HFF-Myc (cell line): ENCODE data around the gene MAP2K3.

Experiments
- DNase-seq: peaks from one replicate; pipeline ENCODE4 v3.0.0-alpha.2; 2011; ENCODE audit warnings: low read depth; ENCODE audit errors: extremely low read depth
- H3K4me3 ChIP-seq: replicated peaks from 2 replicates; pipeline ENCODE4 v1.5.1; 2011; ENCODE audit warnings: low read depth, mild to moderate bottlenecking, control low read depth, low read length
- TF ChIP-seq, protein P1 (sequence below): IDR thresholded peaks from 2 replicates; pipeline ENCODE4 v1.5.1; 2012; ENCODE audit warnings: mild to moderate bottlenecking, low read depth, low read length, control low read depth; ENCODE audit errors: missing control alignments

Gene MAP2K3

DNA sequence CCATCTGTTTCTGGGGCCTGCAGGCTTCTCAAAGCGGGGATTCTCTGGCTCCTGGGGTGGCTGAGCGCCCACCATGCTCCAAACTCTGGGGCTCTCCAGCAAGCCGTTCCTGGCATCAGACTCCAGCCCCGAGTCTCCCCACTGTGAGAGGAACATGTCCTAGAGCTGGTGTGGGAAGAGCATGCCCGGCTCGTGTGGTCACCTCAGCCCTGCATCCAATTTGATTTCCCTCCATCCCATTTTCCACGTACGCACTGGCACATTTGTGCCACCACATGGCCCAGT, 68.4 kb downstream of the MAP2K3 start:
- no peak overlapping the region for H3K4me3 ChIP-seq
- no peak for DNase-seq
- TF ChIP-seq, protein P1, sequence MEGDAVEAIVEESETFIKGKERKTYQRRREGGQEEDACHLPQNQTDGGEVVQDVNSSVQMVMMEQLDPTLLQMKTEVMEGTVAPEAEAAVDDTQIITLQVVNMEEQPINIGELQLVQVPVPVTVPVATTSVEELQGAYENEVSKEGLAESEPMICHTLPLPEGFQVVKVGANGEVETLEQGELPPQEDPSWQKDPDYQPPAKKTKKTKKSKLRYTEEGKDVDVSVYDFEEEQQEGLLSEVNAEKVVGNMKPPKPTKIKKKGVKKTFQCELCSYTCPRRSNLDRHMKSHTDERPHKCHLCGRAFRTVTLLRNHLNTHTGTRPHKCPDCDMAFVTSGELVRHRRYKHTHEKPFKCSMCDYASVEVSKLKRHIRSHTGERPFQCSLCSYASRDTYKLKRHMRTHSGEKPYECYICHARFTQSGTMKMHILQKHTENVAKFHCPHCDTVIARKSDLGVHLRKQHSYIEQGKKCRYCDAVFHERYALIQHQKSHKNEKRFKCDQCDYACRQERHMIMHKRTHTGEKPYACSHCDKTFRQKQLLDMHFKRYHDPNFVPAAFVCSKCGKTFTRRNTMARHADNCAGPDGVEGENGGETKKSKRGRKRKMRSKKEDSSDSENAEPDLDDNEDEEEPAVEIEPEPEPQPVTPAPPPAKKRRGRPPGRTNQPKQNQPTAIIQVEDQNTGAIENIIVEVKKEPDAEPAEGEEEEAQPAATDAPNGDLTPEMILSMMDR = no peak

DNA sequence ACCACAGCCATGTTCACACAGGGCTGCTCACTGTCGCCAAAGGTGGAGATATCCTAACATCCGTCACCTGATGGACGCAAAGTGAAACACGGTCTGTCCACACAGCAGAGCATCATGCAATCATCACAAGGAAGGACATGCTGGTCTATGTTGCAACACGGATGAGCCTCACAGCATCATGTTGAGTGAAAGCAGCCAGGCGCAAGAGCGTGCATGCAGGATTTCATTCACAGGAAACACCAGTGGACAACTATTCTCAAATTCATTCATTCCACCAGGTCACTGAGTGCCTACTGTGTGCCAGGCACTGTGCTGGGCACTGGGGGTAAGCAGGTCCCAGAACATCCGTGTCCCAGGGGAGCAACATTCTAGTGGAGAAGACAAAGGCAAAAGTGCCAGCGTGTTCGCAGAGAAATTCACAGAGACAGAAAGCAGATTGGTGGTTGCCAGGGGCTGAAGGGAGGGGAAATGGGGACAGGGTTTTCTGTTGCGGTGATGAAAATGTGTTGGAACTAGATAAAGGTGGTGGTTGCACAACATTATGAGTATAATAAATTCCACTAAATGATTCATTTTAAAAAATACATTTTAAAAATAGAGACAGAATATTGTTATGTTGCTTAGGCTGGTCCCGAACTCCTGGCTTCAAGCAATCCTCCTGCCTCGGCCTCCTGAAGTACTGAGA, 69.0 kb downstream of the MAP2K3 start:
- no peak overlapping the region for H3K4me3 ChIP-seq
- TF ChIP-seq, protein P1 = no peak
- no peak for DNase-seq

DNA sequence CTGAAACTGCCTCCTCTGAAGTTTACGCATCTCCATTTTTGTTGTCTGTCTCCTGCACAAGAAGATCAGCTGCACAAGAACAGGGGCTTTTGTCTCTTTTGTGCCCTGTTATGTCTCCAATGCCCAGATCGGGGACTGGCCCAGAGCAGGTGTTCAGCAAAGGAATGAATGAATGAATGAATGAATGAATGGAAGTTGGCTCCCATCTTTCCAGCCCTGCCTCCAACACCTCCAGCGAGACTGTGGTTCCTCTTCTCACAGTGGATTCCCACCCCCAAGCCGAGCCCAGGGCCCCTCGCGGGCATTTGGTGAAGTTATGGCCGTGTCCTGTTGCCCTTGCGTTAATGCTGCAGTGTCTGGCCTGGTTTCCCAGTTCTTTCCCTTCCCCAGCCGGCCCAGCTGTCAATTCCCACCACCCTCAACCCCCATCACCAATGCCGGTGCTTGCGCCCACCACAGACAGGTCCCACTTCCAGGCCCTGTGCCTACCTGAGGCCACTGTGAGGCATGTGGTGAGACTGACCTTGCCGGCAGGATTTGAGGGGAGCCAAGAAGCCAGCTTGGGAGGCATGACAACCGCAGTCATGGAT, 70.4 kb downstream of the MAP2K3 start:
- TF ChIP-seq, protein P1 = no peak
- H3K4me3 ChIP-seq = no peak overlapping the region
- no peak for DNase-seq

DNA sequence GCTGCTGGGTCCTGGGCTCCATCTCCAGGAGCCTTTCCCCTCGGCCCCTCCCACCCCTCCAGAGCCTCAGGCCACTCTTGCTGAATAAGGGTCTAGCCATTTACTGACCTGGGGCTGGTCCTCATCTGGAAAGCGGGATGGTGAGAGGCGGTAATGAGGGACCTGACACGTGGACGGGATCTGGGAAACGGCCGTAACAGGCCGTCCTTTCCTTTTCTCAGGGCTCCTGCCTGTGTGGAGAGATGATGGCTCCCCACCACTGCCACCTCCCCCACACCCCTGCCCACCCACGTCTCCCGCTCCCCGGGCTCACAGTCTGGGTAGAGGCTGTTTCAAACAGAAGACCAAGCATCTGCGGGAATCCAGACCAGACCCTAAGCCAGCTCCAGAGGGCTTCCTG, 71.1 kb downstream of the MAP2K3 start:
- no peak overlapping the region for H3K4me3 ChIP-seq
- TF ChIP-seq, protein P1 = no peak
- DNase-seq = no peak

DNA sequence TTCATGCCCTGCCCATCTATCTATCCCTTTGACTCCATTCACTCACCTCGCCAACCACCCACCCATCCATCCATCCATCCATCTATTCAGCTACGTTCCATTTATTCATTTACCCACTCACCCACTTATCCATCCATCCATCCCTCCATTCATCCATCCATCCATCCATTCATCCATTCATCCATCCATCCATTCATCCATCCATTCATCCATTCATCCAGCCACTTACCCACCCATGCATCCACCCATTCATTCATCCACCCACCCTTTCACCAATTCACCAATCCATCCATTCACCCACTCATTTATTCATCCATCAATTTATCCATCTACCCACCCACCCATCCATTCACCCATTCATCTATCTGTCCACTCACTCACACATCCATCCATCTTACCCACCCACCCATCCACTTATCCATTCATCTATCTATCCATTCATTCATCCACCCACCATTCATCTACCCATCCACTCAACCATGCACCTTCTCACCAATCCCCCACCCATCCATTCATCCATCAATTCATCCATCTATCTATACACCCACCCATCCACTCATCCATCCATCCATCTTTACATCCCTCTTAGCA, 72.1 kb downstream of the MAP2K3 start:
- DNase-seq = no peak
- H3K4me3 ChIP-seq = no peak overlapping the region
- TF ChIP-seq, protein P1 = no peak

DNA sequence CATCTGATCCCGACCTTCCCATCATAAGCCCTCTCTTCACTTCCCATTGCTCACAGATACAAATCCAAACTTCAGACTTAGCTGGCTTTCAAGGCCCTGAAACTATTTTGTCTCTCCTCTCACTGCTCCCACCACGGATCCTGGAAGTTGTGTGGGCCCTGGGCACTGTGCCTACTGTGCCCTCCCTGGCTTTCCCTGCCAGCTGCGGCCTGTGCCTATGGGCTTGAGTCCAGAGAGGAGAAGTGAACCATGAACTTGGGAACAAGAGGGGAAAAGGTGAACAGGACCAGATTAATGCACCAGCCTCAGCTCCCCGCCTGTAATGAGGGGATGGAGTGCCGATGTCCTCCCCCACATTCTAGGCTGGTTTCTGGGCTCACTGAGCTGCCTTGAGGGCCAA, 72.8 kb downstream of the MAP2K3 start:
- H3K4me3 ChIP-seq = no peak overlapping the region
- TF ChIP-seq, protein P1 = no peak
- no peak for DNase-seq
